PC-3 (cell line): ENCODE results near the gene TTC39A. TPM values are rescaled to one million over a fixed set of nuclear protein-coding genes. Genes with fewer than 3 reads are reported as not detected.

ENCODE experiments used
- ATAC-seq: fragments of 200-7000 bp; cut with Tn5 transposase; 2 replicates; pipeline ENCODE4 v1.9.1; 2020; ENCODE audit warnings: mild to moderate bottlenecking, moderate library complexity
- BruUV-seq: library from RNA; stranded (reverse); fragments of 400-500 nt; replicated peaks from 2 replicates; lab custom pipeline; 2021; lab: Mats Ljungman, UMichigan
- CTCF ChIA-PET: fragments of 300-600 bp; sonication (Branson Sonifier 250); formaldehyde crosslinking; loops from one replicate; lab custom pipeline; 2022; ENCODE audit warnings: antibody characterized with exemption; lab: Charles Lee
- POLR2A ChIA-PET: fragments of 300-600 bp; sonication (Branson Sonifier 250); formaldehyde crosslinking; loops from one replicate; lab custom pipeline; 2022; ENCODE audit warnings: antibody characterized with exemption; ENCODE audit not compliant: unreplicated experiment; lab: Charles Lee
- DNase-seq: peaks from one replicate; pipeline ENCODE4 v3.0.0-alpha.2; 2015
- H2AFZ ChIP-seq: fragments of 300-600 bp; sonication (generic); 2 replicates; pipeline ENCODE4 v1.6.0; 2016; ENCODE audit warnings: antibody characterized with exemption, low read length
- H3F3A ChIP-seq: fragments of 300-600 bp; sonication (generic); one replicate; pipeline ENCODE4 v1.6.0; 2017; ENCODE audit warnings: antibody characterized with exemption, low read length, control low read depth, mild to moderate bottlenecking; ENCODE audit not compliant: unreplicated experiment
- H3K27ac ChIP-seq: fragments of 300-600 bp; sonication (generic); 2 replicates; pipeline ENCODE4 v1.5.1; 2016; ENCODE audit warnings: mild to moderate bottlenecking, low read length
- H3K27me3 ChIP-seq: fragments of 300-600 bp; sonication (generic); 2 replicates; pipeline ENCODE4 v1.6.1; 2016; ENCODE audit warnings: low read length, mixed read lengths
- H3K36me3 ChIP-seq: fragments of 300-600 bp; sonication (generic); 2 replicates; pipeline ENCODE4 v1.6.1; 2016; ENCODE audit warnings: low read depth, mixed run types, low read length, mixed read lengths
- H3K4me1 ChIP-seq: fragments of 300-600 bp; sonication (generic); 2 replicates; pipeline ENCODE4 v1.5.1; 2016; ENCODE audit warnings: low read length; ENCODE audit not compliant: insufficient read depth
- H3K4me2 ChIP-seq: fragments of 300-600 bp; sonication (generic); 2 replicates; pipeline ENCODE4 v1.6.0; 2016; ENCODE audit warnings: low read length
- H3K4me3 ChIP-seq: fragments of 300-600 bp; sonication (generic); 2 replicates; pipeline ENCODE4 v1.5.1; 2016; ENCODE audit warnings: mild to moderate bottlenecking, low read length, mixed read lengths
- H3K79me2 ChIP-seq: fragments of 300-600 bp; sonication (generic); 2 replicates; pipeline ENCODE4 v1.6.1; 2017; ENCODE audit warnings: low read length, mixed read lengths
- H3K9ac ChIP-seq: fragments of 300-600 bp; sonication (generic); 2 replicates; pipeline ENCODE4 v1.6.0; 2016; ENCODE audit warnings: mild to moderate bottlenecking, low read length
- H3K9me2 ChIP-seq: fragments of 300-600 bp; sonication (generic); replicated peaks from 2 replicates; pipeline ENCODE4 v1.6.1; 2016; ENCODE audit warnings: mixed run types, low read length, mixed read lengths
- H3K9me3 ChIP-seq: fragments of 300-600 bp; sonication (generic); 2 replicates; pipeline ENCODE4 v1.6.1; 2016; ENCODE audit warnings: low read length, mixed read lengths
- H4K20me1 ChIP-seq: fragments of 300-600 bp; sonication (generic); 2 replicates; pipeline ENCODE4 v1.6.1; 2016; ENCODE audit warnings: low read length, mixed read lengths
- CTCF ChIP-seq: fragments of 300-600 bp; sonication (generic); conservative IDR thresholded peaks from 2 replicates; pipeline ENCODE4 v1.5.1; 2017; ENCODE audit warnings: antibody characterized with exemption, low read depth, mild to moderate bottlenecking, low read length
- EZH2 ChIP-seq: fragments of 300-600 bp; sonication (generic); IDR thresholded peaks from one replicate; pipeline ENCODE4 v1.6.1; 2017; ENCODE audit warnings: antibody characterized with exemption, mild to moderate bottlenecking, low read length; ENCODE audit not compliant: unreplicated experiment
- EZH2phosphoT487 ChIP-seq: fragments of 300-600 bp; sonication (generic); IDR thresholded peaks from 2 replicates; pipeline ENCODE4 v1.6.1; 2018; ENCODE audit warnings: mild to moderate bottlenecking, antibody characterized with exemption, low read length, borderline replicate concordance
- intact Hi-C: fragments of 100-400 bp; cut with micrococcal nuclease; formaldehyde crosslinking; loops from 2 replicates; pipeline ENCODE4 v1.9.0; 2023
- total RNA-seq: library from RNA; depleted of rRNA; stranded (reverse); fragments of >200 nt; gene quantifications from 2 replicates; pipeline ENCODE4 v1.2.3, GENCODE V29; 2014

Gene TTC39A
- total RNA-seq, 1 experiment from 2014 or later: 11.1 TPM

- no peak for TF ChIP-seq EZH2
- TF ChIP-seq CTCF: no peak
- TF ChIP-seq EZH2phosphoT487: no peak
- no peak for DNase-seq
- Histone ChIP-seq H2AFZ (no peak overlapping the region), H3K9me3 (no peaks in the 10 kb centered on the region), H3K4me1 (no peaks in the 10 kb centered on the region), H4K20me1 (no peaks in the 10 kb centered on the region), H3K9ac (no peak overlapping the region), H3K9me2 (no peaks in the 10 kb centered on the region), H3F3A (no peaks in the 10 kb centered on the region), H3K27ac (no peak overlapping the region), H3K4me2 (no peak overlapping the region), H3K79me2 (no peaks in the 10 kb centered on the region), H3K27me3 (no peaks in the 10 kb centered on the region), H3K36me3 (no peaks in the 10 kb centered on the region; the same call in 1 of the 2 replicates), H3K4me3 (no peak overlapping the region)
- intact Hi-C loops: no loop called here
- BruUV-seq: no TSS peak
- ChIA-PET POLR2A (interaction anchor here (0.7 kb wide), 1 partner anchor 138 kb away, joined by 8 read pairs; no protein-coding TSS in a partner anchor), CTCF (no interaction called here)
- no peak for ATAC-seq
Measured at GRCh38 chr1:51280321-51280978, 49.9 kb downstream of the TTC39A start.

- Histone ChIP-seq H3K79me2 (no peaks in the 10 kb centered on the region), H3F3A (no peaks in the 10 kb centered on the region), H3K9me3 (no peaks in the 10 kb centered on the region), H3K9ac (no peak overlapping the region), H3K9me2 (no peaks in the 10 kb centered on the region), H3K36me3 (peaks cover 4% of the 10 kb centered on the region; the same call in 1 of the 2 replicates), H2AFZ (no peak overlapping the region), H3K27me3 (no peaks in the 10 kb centered on the region), H3K4me1 (no peaks in the 10 kb centered on the region), H3K4me2 (no peak overlapping the region), H3K4me3 (no peak overlapping the region), H4K20me1 (no peaks in the 10 kb centered on the region), H3K27ac (no peak overlapping the region)
- ATAC-seq (peak; percentile 54; the same call in 1 of the 2 replicates), DNase-seq (no peak)
- POLR2A ChIA-PET: interaction anchor here (0.7 kb wide), 1 partner anchor 341 kb away, joined by 5 read pairs; no protein-coding TSS in a partner anchor
- TF ChIP-seq EZH2 (no peak), EZH2phosphoT487 (no peak), CTCF (no peak)
- intact Hi-C loops: no loop called here
- no TSS peak for BruUV-seq
- CTCF ChIA-PET: no interaction called here
Measured at GRCh38 chr1:51276286-51276685, 54.1 kb downstream of the TTC39A start.

- Histone ChIP-seq H3K27me3 (no peaks in the 10 kb centered on the region), H3K79me2 (peaks cover 2% of the 10 kb centered on the region; the same call in 1 of the 2 replicates), H3K9me2 (no peaks in the 10 kb centered on the region), H4K20me1 (no peaks in the 10 kb centered on the region), H3F3A (no peaks in the 10 kb centered on the region), H3K4me3 (no peak overlapping the region), H3K4me2 (no peak overlapping the region), H3K4me1 (no peaks in the 10 kb centered on the region), H2AFZ (no peak overlapping the region), H3K9ac (no peak overlapping the region), H3K36me3 (peaks cover 11% of the 10 kb centered on the region; the same call in 1 of the 2 replicates), H3K27ac (no peak overlapping the region), H3K9me3 (no peaks in the 10 kb centered on the region)
- intact Hi-C loops: no loop called here
- DNase-seq (no peak), ATAC-seq (no peak)
- POLR2A ChIA-PET: no interaction called here
- TF ChIP-seq EZH2phosphoT487 (no peak), EZH2 (no peak), CTCF (no peak)
- CTCF ChIA-PET: no interaction called here
- BruUV-seq: no TSS peak
Measured at GRCh38 chr1:51274676-51275075, 55.7 kb downstream of the TTC39A start.
